GM21367 (cell line): ENCODE results near the gene FOXO1.

Experiments used
- ATAC-seq: cut with Tn5 transposase; IDR thresholded peaks from one replicate; pipeline ENCODE4 v1.9.1; 2021; ENCODE audit not compliant: unreplicated experiment

FOXO1 gene

DNA sequence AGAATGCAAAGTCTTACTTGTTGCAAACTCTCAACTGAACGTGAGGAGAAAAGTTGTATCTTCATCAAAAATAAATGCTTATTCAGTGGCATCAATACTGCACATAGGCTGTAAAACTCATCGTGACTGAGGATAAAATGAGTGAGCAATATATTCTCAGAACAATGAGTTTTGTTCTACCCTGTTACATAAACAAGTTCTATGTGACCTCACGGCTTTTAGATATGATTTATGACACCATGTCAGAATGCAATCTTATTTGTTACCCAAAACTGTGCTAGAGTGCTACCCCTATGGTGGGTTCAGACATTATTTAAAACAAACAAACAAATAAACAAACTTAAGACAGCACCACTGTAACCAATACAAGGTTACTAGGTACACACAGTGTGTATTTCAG lies 55.4 kb downstream of the FOXO1 start:
- ATAC-seq: no peak

GRCh38 chr13:40609972-40610726 lies 56.3 kb downstream of the FOXO1 start:
- no peak for ATAC-seq

DNA sequence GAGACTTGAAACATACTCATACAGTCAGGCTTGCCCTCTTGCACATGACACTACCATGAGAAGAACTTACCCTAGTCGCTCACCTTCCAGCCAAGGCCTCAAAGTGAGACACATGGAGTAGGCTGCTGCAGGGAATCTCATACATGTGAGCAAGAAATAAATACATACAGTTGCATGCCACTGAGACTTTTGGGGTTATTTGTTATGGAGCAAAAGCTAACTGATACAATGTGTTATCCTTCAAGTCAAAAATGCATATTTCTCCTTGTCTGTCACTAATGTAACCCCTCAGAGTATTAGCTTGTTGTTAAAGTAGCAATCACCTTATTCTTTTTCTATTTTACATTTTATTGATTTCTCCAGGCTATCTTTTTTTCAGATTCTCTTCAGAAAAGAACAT lies 58.1 kb downstream of the FOXO1 start:
- ATAC-seq: no peak

DNA sequence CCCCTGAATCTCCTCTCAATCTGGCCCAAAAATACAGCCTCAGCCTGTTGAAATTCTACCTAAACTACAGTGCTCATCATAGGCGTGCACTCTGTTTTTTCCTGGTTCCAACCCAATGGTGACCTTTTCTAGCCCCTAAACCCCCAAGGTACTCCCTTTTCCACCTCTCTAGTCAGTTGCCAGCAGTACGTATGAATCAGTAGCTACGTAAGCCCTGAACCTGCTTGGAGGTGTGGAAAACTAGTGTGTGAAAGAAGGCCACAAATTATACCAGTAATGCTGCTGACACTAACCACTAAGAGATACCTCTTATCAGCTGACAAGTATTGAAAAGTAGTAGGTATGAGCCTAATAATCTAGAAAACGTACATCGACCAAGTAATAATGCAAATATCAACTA lies 60.9 kb downstream of the FOXO1 start:
- no peak for ATAC-seq

GRCh38 chr13:40604135-40604534 lies 62.3 kb downstream of the FOXO1 start:
- no peak for ATAC-seq

- ATAC-seq: no peak
These were observed 66.2 kb downstream of the FOXO1 start for GRCh38 chr13:40600149-40600751.

DNA sequence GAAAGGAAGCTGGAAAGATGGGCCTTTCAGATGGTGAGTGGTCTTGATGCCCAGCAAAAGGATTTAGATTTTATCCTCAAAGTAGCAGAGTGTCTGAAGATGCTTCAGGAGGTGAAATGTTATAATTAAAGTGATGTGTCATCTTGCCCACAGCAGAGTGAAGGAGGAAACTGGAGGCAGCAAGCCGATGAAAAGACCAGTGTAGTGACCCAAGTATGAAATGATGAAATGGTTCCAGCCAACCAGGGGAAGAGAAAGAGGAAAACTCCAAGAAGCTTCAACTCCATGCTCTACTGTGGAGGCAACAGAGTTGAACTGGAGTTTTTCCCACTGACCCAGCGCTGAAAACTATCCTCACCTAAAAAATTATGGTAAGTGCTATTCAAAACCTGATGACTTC lies 66.7 kb downstream of the FOXO1 start:
- no peak for ATAC-seq

GRCh38 chr13:40599124-40599523 lies 67.3 kb downstream of the FOXO1 start:
- no peak for ATAC-seq

DNA sequence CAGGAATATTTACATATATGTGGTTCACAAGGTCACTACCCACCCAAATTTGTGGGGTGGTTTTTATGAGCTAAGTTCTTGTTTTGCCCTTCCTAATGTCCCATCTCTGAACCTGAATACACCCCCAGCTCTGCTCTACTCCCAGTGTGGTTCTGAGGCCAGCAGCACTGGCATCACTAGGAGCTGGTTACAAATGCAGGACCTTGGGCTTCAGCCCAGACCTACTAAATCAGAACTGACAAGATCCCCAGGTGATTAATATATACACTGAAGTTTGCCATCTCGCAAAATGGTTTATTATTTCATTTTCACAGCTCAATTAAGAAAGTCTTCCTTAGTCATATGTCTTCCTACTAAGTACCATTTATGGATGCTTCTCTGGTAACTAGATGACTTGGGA lies 67.9 kb downstream of the FOXO1 start:
- no peak for ATAC-seq

DNA sequence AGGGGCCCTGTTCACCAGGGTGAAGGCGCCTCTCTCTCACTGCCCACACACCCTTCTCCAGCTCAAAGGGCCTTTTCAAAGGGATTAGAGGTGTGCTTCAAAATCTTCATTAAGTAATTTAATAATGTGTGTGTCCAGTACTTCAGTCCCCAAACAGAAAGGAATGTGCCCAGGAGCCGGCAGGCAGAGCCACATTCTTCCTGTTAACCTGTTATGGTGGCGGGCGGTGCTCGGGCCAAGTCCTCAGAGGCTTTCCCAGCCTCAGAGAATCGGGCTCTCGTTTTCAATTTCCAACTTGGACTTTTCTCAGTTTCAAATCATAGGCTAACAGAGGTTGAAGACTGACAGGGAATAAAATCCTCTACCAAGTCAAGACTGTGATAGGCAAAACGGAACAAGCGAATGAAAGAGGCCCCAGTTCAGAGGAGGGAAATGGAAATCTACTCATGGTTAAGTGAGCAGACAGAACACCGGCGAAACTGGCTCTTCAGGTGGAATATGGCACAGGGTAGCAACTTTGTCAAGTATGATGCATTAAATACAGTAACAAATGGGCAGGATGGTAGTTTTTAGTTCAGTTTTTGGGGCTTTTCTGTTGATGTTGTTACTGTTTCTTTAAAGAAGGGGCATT lies 68.6 kb downstream of the FOXO1 start:
- no peak for ATAC-seq

DNA sequence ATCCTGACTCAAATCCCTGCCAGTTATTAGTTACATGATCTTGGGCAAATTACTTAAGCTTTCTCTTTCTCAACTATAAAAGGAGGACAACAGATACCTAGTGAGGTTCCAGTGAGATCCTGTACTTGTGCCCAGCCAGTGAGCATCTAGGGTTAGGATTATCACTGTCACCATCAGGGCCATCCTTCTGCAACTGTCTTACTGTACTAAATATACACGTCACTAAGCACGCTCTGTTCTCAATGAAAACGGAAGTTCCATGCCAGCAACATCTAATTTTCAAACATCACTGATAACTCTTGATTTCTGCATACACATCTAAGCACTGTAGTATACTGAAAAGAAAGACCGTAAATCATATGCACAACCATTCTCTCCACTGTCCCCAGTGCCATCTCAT lies 70.0 kb downstream of the FOXO1 start:
- no peak for ATAC-seq

- no peak for ATAC-seq
These were observed 70.7 kb downstream of the FOXO1 start for GRCh38 chr13:40595693-40596092.

- ATAC-seq: no peak
These were observed 74.4 kb downstream of the FOXO1 start for GRCh38 chr13:40592035-40592434.

DNA sequence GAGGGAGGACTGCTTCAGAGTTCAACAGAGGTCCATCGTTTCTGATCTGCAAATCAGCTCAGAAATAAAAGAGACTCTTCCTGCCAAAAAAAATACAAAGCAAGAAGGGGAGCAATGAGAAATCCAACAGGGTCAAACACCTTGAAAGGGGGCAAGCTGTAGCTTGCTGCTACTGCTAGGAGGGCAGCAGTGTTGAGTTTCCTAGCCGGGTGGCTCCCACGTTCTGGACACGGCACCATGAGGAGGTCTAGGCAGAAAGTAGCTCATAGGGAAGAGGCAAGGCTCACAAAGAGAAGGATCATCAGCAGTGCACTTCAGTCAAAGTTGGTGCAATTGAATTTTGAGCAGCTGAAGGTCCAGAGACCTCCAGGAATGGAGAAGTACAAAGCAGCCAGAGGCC lies 75.3 kb downstream of the FOXO1 start:
- ATAC-seq: no peak

GRCh38 chr13:40590112-40590862 lies 76.2 kb downstream of the FOXO1 start:
- no peak for ATAC-seq

DNA sequence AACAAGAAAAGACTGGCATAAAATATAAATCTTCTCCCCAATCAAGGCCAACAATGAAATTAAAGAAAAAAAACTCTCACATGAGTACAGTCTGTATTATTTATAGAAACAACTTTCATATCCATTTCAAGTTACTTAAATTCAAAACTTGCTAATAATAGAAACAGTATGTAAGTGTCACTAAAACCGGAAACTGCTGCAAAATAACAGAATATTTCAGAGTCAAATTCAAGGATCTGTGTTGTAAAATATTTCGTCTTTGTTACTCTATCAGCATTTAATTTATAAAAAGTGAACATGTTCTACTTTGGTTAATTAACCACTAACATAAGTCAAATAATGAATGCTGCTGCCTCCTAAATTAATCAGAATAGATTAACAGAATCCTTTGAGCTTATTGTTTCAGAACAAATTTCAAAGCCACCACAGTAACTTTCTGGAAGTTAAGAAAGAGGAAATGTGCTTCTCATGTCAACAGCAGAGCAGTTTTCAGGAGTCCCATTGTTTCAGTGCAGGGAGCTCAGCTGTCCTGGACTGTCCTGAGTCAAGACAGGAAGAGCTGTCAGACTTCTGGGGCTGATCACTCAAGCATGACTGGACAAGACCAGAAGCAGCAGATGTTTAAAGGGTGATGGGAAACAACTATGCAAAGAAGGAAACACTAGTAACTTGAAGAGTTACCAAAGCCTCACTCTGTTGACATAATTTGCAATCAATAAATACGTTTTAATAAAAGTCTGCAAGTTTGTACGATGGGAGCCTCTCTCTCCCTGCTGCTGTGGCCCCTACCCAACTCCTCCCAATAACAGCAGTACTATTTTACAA lies 76.9 kb downstream of the FOXO1 start:
- ATAC-seq: peak; percentile 87

- ATAC-seq: no peak
These were observed 78.3 kb downstream of the FOXO1 start for GRCh38 chr13:40588101-40588500.

DNA sequence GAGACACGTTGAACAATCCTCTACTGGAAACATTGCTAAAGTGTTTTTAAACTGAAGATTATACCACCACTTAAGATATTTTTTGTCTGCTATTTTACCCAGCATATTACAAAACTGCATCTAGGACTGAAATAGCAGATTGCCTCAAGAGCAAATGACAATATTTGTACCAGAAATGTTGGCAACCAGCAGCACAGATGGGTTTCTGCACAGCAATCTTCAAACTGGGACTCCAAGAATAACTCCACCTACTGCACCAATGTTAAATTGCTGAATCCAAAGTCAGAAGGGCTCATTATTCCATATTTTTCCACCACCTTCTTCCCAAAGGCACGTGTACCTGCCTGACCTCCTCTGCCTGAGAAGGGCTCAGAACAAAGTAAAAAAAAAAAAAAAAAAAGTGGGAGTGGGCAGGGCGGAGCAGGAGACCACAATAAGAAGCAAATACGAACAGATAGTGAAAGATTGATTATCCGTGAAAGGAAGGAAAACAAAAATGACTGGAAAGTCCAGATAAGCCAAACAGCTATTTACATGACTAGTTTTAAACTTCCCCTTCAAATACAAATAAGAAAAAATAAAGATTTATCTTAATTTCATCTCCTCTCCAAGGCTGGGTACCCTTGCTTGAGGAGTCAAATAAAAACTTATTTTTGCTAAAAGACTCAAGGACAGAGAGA lies 79.4 kb downstream of the FOXO1 start:
- ATAC-seq: no peak

DNA sequence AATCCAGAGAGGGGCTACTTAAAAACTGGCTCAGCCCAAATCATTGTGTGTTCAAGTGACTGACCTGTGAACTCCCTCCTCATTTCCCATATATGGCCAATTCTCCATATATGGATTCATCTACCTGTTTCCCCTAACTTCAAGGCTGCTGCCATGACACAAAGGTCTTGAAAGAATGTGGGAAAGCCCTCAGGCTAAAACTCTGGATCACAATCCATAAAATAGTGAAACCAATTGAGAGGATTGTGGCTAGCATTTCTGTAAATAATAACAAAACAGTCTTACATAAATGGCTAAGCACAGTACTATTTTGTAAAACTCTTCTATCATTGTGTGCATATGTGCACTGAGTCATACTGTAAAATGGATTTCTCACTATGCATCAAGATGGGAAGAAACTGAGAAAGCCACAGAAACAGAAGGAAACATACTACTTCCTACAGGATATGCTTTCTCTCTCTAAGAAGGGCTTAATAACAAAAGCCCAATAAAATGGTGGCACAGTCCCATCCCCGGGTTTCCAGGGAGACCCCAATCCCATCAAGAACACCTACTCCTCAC lies 80.5 kb downstream of the FOXO1 start:
- no peak for ATAC-seq

DNA sequence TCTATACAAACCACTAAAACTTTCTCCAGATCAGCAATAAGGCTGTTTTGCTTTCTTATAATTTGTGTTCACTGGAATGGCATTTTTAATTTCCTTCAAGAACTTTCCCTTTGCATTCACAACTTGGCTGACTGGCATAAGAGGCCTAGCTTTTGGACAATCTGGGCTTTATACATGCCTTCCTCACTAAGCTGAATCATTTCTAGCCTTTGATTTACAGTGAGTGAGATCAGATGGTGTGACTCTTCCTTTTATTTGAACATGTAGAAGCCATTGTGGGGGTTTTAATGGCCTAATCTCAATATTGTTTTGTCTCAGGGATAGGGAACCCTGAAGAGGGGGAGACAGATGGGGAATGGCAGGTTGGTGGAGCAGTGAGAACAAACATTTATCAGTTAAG lies 82.7 kb downstream of the FOXO1 start:
- ATAC-seq: no peak
